Measurements from ENCODE around the gene MAPKAPK3.

- TF ChIP-seq POLR2A (IDR thresholded peaks at IDR 0.05) (no peak), EP300 (IDR thresholded peaks at IDR 0.05) (no peak)
Measured at GRCh38 chr3:50577348-50577747, 39.6 kb upstream of the MAPKAPK3 start.

Data from ovary (tissue), 1 donor.